AG09319 (cell line): ENCODE data around the gene IL5.

ENCODE experiments used
- DNase-seq: peaks from one replicate; pipeline ENCODE4 v3.0.0-alpha.2; 2010; ENCODE audit warnings: low read depth; ENCODE audit errors: extremely low read depth
- TF ChIP-seq, protein P1 (sequence below): IDR thresholded peaks from 2 replicates; pipeline ENCODE4 v1.5.1; 2011; ENCODE audit warnings: low read depth, mild to moderate bottlenecking, inconsistent platforms, low read length, moderate library complexity

IL5 gene

DNA sequence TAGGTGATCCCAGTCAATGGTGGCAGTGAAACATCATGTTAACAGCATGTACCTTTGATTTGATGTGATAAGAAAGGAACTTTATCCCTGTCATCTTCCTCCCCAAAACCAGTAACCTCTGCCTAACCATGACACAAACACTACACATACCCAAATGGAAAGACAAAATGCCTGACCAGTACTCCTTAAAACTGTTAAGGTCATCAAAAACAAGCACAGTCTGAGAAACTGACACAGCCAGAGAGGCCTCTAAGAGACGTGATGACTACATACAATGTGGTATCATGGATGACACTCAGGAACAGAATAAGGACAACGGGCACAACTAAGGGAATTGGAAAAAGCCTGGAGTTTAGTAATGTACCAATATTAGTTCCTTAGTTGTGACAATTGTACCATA is 3.9 kb upstream of the IL5 start:
- TF ChIP-seq, protein P1, sequence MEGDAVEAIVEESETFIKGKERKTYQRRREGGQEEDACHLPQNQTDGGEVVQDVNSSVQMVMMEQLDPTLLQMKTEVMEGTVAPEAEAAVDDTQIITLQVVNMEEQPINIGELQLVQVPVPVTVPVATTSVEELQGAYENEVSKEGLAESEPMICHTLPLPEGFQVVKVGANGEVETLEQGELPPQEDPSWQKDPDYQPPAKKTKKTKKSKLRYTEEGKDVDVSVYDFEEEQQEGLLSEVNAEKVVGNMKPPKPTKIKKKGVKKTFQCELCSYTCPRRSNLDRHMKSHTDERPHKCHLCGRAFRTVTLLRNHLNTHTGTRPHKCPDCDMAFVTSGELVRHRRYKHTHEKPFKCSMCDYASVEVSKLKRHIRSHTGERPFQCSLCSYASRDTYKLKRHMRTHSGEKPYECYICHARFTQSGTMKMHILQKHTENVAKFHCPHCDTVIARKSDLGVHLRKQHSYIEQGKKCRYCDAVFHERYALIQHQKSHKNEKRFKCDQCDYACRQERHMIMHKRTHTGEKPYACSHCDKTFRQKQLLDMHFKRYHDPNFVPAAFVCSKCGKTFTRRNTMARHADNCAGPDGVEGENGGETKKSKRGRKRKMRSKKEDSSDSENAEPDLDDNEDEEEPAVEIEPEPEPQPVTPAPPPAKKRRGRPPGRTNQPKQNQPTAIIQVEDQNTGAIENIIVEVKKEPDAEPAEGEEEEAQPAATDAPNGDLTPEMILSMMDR = no peak
- DNase-seq = no peak

DNA sequence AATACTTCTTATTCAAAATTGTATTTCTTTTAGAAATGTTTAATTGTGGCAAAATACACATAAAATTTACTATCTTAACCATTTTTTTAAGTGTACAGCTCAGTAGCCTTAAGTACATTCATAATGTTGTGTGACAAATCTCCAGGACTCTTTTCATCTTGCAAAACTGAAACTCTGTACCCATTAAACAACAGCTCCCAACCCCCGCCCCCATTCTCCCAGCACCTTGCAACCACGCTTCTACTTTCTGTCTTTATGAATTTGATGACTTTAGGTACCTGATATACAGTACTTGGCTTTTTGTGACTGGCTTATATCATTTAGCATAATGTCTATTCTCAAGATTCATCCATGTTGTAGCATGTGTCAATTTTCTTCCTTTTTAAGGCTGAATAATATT is 2.8 kb upstream of the IL5 start:
- no peak for DNase-seq

DNA sequence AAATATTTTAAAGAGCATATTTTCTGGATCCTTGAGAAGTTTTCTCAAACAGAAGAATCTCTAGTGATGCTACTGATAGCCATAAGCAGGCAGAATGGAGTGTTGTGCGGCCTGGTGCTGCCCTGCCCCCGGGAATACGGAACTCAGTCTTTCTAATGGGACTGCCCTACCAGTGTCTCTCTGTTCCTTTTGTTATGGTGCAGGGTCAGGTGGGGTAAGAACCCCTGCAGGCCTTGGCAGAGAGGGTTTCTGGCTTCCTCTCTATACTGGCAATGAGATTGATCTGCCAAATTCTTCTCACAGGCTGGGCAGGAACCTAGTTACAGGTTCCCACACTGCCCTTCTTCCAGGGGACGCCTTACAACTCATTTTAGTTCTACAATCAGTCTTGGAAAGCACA is 2.6 kb downstream of the IL5 start:
- no peak for DNase-seq
- TF ChIP-seq, protein P1 = no peak

More for the DNA sequence above, 2.8 kb upstream of the IL5 start:
- TF ChIP-seq, protein P1 = no peak

DNA sequence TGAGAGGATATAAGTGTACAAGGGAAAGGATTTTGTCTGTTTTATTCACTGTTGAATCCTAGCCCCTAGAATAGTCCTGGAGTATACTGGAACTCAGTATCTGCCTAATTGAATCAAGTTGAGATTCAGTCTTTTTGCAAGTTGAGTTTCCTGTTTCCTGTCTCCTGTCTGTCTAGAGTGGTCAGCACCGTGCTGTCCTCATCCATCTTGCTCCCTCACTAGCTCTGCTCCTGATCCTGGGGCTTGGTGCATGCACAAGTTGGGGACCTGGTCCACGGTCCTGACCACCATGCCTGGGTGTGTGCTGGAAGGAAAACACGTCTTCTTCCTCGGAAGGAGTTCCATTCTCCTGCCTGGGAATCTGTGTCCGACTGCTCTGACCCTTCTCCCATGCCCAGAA is 3.2 kb downstream of the IL5 start:
- TF ChIP-seq, protein P1 = no peak

DNA sequence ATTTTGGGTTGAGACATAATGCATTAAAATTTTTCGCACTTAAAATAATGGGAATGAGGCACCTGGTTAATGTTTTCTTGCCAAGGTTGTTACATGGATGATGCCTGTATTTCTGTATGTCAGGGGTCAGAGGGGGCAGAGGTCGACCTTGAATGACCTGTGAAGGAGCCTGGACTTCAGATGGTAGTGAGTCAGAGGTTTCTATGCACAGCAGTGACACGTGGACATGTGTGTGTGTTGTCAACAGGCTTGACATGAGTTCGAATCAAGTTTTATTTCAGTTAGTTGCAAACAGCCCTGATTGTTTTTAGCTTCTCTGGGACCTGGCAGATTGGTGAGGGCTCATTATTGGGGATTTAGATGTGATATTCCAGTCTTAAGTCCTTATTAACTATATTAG is 3.6 kb downstream of the IL5 start:
- TF ChIP-seq, protein P1 = no peak
- no peak for DNase-seq

More for the DNA sequence above, 3.2 kb downstream of the IL5 start:
- DNase-seq = no peak

DNA sequence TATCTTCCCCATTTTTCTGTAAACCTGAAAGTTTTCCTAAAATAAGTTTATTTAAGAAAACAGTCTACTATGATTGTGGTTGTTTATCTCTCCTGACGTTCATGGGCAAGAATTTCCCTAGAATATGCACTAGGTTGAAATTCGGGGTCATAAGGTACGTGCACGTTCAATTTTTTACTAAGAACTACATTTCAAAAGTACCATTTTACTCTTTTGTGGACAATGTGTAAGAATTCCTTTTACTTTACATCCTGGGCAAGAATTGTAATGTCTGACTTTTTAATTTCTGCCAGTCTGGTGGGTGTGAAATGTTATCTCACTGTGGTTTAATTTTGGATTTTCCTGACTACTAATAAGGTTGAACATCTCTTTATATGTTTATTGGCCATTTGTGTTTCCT is 12.4 kb downstream of the IL5 start:
- TF ChIP-seq, protein P1 = no peak
- DNase-seq = no peak

DNA sequence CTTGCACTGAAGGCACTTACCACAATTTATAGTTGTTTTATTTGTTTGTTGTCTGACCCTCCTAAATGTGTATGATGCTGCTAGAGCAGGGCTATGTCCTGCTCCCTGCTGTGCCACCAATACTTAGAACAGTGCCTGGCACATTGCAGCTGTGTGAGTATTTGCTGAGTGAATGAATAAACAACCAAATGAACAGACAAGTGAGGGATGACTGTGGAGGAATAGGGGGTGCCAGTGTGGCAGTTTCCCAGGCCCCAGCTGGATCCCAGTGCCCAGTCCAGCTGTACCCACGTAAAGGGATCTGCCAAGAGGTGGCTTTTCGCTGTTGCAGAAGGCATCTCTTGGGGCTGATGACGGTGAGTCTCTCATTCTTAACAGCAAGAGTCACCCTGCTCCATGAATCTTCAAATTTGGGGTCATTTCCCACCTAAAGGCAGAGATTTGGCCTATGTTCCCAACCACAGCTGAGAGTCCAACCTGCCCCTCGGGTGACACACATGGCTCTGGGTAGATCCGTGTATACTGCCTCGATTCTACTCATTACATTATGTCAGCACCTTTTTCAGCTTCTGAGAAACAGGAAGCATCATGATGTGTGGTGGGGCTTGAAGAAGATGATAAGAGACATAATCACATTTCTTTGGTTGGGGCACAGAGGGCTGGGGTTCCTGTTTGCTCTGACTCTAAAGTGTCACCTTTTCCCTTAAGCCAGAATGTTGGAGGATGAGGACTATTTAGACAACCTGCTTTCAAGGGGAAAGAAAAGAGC is 14.3 kb downstream of the IL5 start:
- DNase-seq = no peak
- TF ChIP-seq, protein P1 = no peak
